ENCODE results near the gene MISP. TPM values are rescaled to one million over a fixed set of nuclear protein-coding genes. Genes with fewer than 3 reads are reported as not detected.
"Not testable (repeated sequence)": the region's sequence is repeated elsewhere in the genome, so short reads cannot be mapped to it uniquely, and the experiment has no call there.

The MISP gene
- polyA plus RNA-seq, 5 donors: 5.7 to 17.2 (median 9.4) TPM

DNA sequence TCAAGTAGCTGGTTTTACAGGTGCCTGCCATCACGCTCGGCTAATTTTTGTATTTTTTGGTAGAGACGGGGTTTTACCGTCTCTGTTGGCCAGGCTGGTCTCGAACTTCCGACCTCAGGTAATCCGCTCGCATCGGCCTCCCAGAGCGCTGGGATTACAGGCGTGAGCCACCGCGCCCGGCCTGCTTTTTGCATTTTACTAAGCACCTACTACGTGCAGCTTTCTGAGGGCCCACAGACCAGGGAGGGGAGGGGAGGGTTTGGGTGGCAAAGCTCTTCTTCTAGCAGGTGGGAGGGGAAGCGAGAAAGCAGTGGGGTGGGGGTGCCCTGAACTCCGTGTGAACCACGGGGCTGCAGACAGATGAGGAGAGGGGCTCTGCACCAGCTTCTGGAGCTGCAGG, 27.2 kb upstream of the MISP start:
- DNase-seq: no peak

- DNase-seq: no peak
Measured at GRCh38 chr19:725461-726089, 25.3 kb upstream of the MISP start.

GRCh38 chr19:726993-727956, 23.6 kb upstream of the MISP start:
- no peak for DNase-seq

- peak; percentile 83 to 85 for DNase-seq
Measured at GRCh38 chr19:728011-728410, 22.9 kb upstream of the MISP start.

DNA sequence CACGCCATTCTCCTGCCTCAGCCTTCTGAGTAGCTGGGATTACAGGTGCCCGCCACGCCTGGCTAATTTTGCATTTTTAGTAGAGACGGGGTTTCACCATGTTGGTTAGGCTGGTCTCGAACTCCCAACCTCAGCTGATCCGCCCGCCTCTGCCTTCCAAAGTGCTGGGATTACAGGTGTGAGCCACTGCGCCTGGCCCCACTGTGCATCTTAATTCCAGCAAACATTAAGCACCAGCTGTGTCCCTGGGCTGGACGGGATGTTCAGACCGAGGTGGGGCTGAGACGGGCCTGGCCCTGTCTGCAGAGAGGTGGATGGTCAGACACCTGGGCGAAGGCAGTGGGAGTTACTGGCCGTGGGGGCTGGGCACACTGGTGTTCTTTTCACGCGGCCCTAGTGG, 21.3 kb upstream of the MISP start:
- DNase-seq: not testable (repeated sequence)

- DNase-seq: no peak
Measured at GRCh38 chr19:729965-730668, 20.8 kb upstream of the MISP start.

GRCh38 chr19:731000-731399, 19.9 kb upstream of the MISP start:
- no peak for DNase-seq

GRCh38 chr19:732148-733069, 18.5 kb upstream of the MISP start:
- no peak for DNase-seq

GRCh38 chr19:734716-735115, 16.2 kb upstream of the MISP start:
- no peak for DNase-seq

DNA sequence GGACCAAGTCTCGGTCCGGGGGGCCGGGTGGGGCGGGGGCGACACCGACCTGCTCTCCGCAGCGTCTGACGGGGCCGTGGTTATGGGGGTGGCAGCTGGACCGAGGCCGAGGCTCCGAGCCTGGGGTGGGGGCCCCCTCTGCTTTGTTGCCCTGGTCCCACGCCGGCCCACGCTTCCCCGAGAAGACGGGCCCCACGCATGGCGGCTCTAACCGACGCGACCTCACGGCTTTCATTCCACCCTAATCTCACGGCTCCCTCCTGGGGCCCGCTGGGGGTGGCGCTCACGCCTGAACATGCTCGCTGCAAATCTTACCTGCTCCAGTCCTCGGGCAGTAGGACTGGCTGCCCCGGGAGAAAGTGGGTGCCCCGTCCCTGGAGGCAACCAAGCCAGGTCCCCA, 14.8 kb upstream of the MISP start:
- no peak for DNase-seq

GRCh38 chr19:737591-738093, 13.3 kb upstream of the MISP start:
- DNase-seq: no peak

GRCh38 chr19:738509-739128, 12.3 kb upstream of the MISP start:
- DNase-seq: no peak

GRCh38 chr19:739998-740715, 10.8 kb upstream of the MISP start:
- no peak for DNase-seq

- not testable (repeated sequence) for DNase-seq
Measured at GRCh38 chr19:740816-741505, 10.0 kb upstream of the MISP start.

- no peak for DNase-seq
Measured at GRCh38 chr19:741506-742131, 9.3 kb upstream of the MISP start.

- no peak for DNase-seq
Measured at GRCh38 chr19:742540-743075, 8.3 kb upstream of the MISP start.

GRCh38 chr19:743168-743687, 7.7 kb upstream of the MISP start:
- no peak for DNase-seq

GRCh38 chr19:745138-745537, 5.8 kb upstream of the MISP start:
- not testable (repeated sequence) for DNase-seq
